LoVo (cell line): ENCODE measurements around the gene PRR33.

Experiments
- DNase-seq: peaks from one replicate; pipeline ENCODE4 v3.0.0-alpha.2; 2016; ENCODE audit warnings: low spot score

Gene PRR33

GRCh38 chr11:1847006-1847735 lies 44.5 kb downstream of the PRR33 start:
- no peak for DNase-seq

DNA sequence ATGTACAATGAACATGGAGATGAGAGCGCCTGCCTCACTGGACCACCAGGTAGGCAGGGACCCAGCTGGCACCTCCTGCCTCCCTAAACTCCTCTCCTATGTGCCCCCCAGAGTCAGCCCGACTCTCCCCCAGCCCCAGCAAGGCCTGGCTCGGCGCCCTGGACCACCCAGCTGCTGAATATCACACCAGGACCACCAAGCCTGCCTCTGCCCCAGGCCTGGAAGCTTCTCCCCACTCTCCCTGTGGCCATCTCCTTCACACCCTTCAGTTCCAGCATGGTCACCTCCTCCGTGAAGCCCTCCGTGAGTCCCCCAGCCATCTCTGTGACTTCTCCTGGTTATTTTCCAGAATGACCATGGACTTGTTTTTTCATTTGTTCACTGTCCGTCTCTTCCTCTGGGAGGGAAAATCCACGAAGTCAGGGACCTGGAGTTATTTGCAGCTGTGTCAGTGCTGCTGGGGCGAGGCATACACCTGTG lies 45.2 kb downstream of the PRR33 start:
- no peak for DNase-seq

GRCh38 chr11:1845561-1846452 lies 45.9 kb downstream of the PRR33 start:
- DNase-seq = no peak

GRCh38 chr11:1845095-1845429 lies 46.6 kb downstream of the PRR33 start:
- no peak for DNase-seq

GRCh38 chr11:1844221-1845094 lies 47.2 kb downstream of the PRR33 start:
- DNase-seq = no peak

DNA sequence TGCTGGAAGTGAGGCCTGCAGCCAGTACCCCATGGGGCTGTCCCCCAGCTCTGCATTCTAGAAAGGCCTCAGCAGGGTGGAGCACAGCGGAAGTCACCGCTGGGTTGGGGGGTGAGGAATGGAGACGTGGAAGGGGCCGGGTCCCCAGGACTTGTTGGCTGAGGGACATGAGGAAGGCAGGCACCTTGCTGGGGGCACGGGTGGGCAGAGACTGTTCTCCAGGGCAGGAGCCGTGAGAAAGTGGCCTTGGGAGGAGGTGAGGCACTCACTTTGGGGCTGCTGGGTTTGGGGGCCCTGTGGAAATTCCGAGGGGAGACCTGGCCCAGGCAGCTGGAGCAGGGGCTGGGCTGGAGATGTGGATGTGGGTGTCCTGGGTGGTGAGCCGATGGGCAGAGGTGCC lies 47.9 kb downstream of the PRR33 start:
- DNase-seq = no peak

DNA sequence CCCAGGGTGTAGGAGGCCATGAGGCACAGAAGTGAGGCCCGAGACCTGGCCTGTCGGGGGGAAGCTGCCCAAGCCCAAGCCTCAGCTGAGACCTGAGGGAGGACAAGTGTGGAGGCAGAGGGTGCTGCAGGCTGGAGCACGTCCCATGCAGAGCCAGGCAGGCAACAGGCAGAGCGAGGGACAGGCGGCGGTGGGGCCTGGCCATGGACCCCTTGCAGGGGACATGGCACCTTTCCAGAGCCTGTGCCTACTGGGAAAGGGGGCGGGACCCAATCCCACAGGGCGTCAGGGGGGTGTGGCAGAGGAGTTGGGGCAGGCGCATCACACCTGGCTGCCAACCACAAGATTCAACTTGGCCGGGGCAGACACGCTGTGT lies 48.6 kb downstream of the PRR33 start:
- no peak for DNase-seq

DNA sequence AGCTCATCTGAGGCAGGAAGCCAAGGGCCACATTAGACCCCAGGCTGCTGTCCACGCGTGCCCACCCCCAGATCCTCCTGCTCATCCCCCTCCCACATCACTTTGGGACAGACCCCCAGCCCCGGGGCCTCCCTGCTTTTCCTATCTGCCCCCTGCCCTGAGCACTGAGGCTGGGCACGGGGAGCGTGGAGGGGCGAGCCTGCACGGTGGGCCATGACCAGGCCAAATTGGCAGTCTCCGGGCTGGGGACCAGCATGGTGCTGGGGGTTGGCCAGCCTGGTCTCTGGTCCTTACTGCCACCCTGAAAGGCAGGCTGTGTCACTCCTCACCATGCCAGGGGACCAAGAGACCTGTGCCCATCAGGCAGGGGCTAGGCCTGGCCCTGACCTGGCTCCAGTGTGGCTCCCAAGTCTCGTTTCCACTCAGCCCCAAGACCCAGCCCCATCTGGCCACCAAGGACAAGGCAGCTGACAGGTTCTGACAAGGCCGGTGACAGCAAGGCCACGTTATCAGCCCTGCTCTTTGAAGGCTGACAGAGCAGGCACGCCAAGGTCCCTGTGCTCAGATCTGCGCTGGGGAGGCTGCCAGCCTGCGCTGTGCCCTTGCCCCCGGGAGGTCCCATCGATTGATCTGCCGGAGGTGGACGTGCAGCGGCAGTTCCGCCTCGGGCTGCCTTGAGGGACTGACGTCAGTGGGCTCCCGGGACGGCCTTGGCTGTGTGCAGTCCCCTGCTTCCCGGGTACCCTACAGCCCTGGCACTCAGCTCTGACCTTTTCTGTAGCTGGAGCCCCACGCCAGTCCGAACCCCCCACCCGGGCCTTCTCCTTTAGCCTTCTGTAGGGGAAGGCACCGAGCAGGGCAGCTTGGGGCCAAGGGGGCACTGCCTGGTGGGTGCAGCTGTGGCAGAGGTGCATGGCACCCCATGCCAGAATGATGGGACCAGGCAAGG lies 49.3 kb downstream of the PRR33 start:
- DNase-seq = no peak

DNA sequence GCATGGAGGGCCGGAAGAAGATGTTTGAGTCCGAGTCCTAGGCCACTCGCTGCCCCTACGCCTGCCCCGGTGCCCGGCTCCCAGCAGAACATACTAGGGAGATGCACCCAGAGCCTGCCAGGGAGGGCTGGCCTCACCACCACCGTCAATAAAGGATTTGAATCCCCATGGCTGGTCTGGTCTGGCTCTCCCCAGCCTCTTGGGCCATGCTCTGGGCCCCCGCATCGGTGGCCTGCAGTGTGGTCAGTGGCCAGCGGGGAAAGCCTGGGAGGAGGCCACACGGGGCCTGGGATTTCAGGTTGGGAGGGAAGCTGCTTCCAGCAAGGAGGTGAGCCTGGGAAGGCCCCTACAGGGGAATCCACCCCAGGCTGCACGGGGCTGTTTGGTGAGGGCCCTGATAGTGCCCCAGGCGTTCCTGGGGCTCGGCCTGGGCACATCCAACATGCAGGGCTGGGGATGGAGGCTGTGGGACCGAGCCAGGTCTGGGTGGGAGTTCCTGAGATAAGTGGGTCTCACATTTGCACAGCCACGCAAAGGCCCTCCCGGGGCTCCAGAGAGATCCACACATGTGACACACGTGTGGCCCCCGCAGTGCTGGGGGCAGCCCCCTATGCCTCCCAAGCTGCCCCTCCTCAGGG lies 50.1 kb downstream of the PRR33 start:
- no peak for DNase-seq

GRCh38 chr11:1840780-1841480 lies 50.8 kb downstream of the PRR33 start:
- DNase-seq = no peak

GRCh38 chr11:1839924-1840779 lies 51.5 kb downstream of the PRR33 start:
- no peak for DNase-seq

DNA sequence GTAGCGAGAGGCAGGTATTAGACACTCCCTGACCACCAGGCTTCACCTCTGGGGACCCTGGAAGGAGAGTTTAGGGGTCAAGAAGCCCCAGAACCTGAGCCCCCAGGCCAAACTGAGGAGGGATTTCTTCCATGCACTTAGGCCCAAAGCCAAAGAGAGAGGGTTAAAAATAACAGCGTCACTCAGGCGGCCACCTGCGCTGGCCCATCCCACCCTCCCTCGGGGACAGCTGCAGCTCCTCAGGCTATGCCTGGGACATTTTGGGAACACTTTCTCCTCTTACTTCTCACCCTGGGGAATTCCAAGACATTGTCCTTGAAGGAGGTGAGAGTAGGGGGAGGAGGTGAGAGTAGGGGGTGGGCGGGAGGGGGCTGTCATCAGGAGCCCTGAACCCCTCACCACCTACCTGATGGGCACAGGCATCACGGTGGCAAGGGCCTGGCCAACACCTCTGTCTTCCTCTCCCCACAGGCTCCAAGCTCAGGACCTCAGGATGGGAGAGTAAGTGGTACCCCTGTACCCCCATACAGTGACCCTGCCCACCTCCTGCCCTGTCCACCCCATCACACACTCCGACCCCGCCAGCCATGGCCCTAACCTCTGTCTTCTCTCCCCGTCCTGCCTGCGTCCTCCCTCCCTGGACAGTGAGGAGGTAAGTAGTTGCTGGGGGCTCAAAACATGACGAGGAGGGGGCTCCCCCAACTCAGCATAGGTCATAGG lies 52.3 kb downstream of the PRR33 start:
- DNase-seq = no peak

GRCh38 chr11:1838426-1839144 lies 53.1 kb downstream of the PRR33 start, which contains the start of gene TNNI2:
TSS of gene TNNI2 (plus strand) at chr11:1838981. CDS start at chr11:1839697, 716 bp downstream.
- no peak for DNase-seq
